ENCODE results near the gene PCSK5.

DNA sequence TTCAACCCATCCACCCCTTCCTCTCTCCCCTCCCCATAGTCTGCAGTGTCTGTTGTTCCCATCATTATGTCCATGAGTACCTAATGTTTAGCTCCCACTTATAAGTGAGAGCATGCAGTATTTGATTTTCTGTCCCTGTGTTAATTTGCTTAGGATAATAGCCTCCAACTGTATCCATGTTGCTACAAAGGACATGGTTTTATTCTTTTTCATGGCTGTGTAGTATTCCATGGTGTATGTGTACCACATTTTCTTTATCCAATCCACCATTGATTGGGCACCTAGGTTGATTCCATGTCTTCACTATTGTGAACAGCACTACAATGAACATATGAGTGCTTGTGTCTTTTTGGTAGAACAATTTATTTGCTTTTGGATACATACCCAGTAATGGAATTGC lies 187.1 kb downstream of the PCSK5 start:
- TF ChIP-seq, protein P1, sequence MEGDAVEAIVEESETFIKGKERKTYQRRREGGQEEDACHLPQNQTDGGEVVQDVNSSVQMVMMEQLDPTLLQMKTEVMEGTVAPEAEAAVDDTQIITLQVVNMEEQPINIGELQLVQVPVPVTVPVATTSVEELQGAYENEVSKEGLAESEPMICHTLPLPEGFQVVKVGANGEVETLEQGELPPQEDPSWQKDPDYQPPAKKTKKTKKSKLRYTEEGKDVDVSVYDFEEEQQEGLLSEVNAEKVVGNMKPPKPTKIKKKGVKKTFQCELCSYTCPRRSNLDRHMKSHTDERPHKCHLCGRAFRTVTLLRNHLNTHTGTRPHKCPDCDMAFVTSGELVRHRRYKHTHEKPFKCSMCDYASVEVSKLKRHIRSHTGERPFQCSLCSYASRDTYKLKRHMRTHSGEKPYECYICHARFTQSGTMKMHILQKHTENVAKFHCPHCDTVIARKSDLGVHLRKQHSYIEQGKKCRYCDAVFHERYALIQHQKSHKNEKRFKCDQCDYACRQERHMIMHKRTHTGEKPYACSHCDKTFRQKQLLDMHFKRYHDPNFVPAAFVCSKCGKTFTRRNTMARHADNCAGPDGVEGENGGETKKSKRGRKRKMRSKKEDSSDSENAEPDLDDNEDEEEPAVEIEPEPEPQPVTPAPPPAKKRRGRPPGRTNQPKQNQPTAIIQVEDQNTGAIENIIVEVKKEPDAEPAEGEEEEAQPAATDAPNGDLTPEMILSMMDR (IDR thresholded peaks at IDR 0.05; ENCODE audit: poor library complexity) = no peak
- no peak for TF ChIP-seq EZH2 (IDR thresholded peaks at IDR 0.05; ENCODE audit: borderline replicate concordance)
